Left forelimb (tissue), 1 donor: ENCODE measurements around the gene NDUFC2.
"Not testable (repeated sequence)": the region's sequence is repeated elsewhere in the genome, so short reads cannot be mapped to it uniquely, and the experiment has no call there.

Source experiments
- DNase-seq: peaks from one replicate; pipeline ENCODE4 v3.0.0-alpha.2; 2018; ENCODE audit warnings: low spot score

The NDUFC2 gene

DNA sequence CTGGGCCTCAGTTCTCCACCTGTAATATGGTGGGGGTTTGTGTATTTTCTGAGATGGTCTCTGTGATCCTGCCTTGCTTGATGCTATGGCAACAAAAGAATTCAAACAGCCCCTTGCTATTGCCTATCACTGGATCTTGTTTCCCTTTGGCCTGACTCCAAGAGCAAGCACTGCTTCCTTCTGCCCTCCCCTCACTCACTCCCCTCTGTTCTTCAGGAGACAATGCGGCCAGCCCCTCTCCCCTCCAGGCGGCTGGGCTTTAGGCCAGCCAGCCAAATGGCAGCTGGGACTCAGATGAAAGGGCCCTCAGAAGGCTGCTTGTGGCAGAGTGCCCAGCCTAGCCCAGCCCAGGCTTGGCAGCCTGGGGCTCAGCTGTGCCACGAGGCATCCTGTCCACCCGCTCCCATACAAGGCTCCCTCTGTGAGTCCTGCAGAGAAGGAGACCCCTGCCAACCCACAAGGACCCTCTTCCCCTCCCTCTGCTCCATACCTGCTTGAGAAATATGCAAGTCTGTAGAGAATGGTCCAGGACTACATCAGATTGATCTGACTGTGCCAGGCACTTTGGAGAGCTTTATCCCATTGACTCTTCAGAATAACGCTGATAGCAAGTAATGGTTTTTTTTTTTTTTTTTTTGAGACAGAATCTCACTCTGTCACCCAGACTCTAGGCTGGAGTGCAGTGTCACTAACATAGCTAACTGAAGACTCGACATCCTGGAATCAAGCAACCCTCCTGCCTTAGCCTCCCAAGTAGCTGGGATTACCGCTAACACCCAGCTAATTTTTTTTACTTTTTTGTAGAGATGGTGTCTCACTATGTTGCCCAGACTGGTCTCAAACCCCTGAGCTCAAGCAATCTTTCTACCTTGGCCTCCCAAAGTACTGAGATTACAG lies 49.0 kb downstream of the NDUFC2 start:
- peak; percentile 88 for DNase-seq

DNA sequence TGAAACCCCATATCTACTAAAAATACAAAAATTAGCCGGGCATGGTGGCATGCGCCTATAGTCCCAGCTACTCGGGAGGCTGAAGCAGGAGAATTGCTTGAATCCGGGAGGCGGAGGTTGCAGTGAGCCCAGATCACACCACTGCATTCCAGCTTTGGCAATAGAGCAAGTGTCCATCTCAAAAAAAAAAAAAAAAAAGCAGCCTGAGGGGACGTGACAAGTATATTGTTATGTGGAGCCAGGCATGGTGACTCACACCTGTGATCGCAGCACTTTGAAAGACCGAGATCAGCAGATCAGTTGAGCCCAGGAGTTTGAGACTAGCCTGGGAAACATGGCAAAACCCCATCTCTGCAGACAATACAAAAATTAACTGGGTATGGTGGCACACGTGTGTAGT lies 51.2 kb downstream of the NDUFC2 start:
- not testable (repeated sequence) for DNase-seq

DNA sequence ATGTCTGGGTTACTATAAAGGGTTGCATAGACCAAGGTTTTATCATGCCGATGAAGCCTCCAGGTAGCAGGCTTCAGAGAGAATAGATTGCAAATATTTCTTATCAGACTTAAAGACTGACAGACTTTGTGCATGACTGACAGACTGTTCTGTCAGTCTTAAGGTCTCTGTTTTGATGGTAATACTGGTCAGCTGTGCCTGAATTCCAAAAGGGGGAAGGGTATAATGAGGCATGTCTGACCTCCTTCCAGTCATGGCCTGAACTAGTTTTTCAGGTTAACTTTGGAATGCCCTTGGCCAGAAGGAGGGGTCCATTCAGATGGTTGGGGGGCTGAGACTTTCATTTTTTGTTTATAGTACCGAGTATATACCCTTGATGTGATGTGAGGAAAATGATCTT lies 51.9 kb downstream of the NDUFC2 start:
- DNase-seq = no peak

DNA sequence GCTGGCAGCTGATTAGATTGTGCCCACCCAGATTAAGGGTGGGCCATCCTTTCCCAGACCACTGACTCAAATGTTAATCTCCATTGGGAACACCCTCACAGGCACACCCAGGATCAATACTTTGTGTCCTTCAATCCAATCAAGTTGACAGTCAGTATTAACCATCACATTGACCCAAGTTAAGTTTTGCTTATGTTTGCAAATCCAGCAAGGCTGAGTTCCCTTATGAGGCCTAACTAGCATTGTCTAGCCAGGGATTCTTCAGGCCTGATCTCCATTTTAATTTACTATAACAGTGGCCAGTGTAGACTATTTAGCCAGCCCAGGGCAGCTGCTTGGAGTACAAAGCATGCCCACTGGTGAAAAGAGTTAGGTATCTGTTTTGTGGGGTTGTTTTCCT lies 54.3 kb downstream of the NDUFC2 start:
- no peak for DNase-seq

GRCh38 chr11:78023426-78023825 lies 56.2 kb downstream of the NDUFC2 start:
- no peak for DNase-seq

DNA sequence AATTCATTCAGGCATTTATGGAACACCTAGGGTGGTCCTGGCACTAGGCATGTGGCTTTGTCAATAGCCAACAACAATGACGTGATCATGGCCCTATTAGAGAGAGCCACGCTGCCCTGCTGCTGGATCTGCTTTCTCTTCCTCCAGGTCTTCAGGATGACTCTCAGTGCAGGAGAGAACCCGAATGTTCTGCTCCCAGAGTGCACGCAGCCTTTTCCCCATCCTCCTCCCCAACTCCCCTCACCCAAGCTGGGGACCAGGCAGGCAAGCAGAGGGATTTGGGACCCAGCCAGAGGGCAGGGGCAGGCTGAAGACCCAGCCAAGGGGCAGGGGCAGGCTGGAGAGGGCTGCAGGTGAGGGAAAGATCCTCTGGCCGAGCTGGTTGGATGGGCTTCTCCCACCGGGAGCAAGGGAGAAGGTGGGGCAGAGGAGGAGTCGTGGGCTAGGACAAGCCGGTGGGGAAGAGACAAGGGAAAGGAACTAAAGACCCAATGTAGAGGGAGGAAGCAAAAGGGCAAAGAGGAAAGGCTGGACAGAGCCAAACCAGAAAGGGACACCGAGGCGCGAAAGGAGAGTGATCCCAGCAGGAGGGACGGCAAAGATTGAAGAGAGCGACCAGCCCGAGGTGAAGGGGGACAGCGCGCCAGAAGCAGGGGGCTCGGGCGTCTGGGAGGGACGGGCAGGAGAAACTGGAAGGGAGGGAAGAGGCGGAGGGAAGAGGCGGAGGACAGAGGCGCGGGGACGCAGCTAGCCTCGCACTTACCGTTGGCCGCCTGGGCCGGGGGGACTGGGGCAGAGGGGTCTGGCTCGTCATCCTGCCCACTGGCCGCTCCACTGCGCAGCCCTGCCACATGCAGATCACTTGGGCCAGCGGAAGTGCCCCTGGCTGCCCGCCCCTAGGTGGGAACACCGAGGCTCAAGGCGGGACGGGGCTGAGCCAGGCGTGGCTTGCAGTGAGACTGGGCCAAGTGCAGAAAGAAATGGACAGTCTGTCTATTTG lies 57.0 kb downstream of the NDUFC2 start, which contains the start of gene KCTD14:
Gene KCTD14 (minus strand): TSS at position 880 of the 1,000 bp plus-strand sequence. CDS start 27 bp downstream, at position 853.
- peak; percentile 75 for DNase-seq

DNA sequence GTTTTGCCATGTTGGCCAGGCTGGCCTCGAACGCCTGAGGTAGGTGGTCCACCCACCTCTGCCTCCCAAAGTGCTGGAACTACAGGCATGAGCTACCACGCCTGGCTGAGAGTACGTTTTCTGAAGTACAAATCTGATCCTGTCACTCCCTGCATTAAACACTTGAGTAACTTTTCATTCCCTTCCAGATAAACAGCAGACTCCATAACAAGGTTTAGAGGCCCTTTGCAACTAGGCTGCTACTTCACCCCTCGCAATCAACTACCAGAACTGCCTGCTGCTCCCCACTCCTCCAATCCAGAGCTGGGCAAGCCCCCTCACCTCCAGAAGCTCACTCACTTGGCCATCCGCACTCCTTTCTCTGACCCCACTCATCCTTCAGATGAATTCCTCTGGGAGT lies 58.1 kb downstream of the NDUFC2 start:
- DNase-seq = no peak

GRCh38 chr11:78020246-78020645 lies 59.4 kb downstream of the NDUFC2 start:
- no peak for DNase-seq

GRCh38 chr11:78019808-78020207 lies 59.9 kb downstream of the NDUFC2 start:
- DNase-seq = no peak
